GM21786 (cell line): ENCODE measurements around the gene DBNDD1.

Experiments
- ATAC-seq: cut with Tn5 transposase; IDR thresholded peaks from one replicate; pipeline ENCODE4 v1.9.1; 2021; ENCODE audit not compliant: unreplicated experiment

Gene DBNDD1

GRCh38 chr16:89965447-89966225 is 53.6 kb downstream of the DBNDD1 start:
- no peak for ATAC-seq

DNA sequence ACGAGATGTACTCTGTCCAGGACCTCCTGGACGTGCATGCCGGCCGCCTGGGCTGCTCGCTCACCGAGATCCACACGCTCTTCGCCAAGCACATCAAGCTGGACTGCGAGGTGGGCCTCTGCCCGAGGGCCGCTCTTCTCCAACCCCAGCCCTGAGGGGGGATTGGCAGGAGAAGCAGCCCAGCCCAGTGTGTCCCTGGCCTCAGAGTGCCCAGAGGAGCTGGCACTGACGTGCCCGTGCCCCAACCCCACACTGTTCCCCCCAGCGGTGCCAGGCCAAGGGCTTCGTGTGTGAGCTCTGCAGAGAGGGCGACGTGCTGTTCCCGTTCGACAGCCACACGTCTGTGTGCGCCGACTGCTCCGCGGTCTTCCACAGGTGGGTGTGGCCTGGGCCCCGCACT is 55.1 kb downstream of the DBNDD1 start:
- no peak for ATAC-seq

GRCh38 chr16:89962754-89963498 is 56.3 kb downstream of the DBNDD1 start:
- no peak for ATAC-seq

DNA sequence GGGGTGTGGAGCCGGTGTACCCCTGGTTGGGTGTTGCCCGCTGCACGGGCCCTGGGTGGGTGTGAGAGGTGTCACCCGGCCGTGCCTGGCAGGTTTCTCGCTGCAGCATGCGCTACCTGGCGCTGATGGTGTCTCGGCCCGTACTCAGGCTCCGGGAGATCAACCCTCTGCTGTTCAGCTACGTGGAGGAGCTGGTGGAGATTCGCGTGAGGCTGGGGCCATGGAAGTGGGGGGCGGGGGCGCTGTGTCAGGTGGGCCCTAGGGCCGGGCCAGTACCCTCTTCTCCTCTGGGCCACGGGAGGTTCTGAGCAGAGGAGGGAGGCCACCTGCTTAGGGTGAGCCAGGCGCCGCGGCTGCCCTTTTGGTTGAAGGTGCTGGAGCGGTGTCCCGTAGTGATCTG is 57.3 kb downstream of the DBNDD1 start:
- ATAC-seq = no peak

DNA sequence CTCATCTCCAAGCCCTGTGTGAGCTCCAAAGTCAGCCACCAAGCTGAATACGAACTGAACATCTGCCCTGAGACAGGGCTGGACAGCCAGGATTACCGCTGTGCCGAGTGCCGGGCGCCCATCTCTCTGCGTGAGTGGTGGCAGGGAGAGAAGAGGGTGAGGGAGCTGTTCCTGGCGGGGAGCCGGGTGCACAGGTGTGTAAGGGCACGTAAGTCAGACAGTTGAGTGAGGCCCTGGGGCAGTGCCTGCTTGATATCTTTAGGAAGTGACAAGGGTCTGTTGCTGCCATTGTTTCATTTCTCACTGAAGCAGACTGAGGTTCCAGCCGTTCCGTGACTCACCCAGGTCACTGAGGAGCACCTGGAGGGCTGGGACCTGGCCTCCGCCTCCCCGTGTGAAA is 58.3 kb downstream of the DBNDD1 start:
- ATAC-seq = no peak

GRCh38 chr16:89958596-89958995 is 60.7 kb downstream of the DBNDD1 start:
- no peak for ATAC-seq

DNA sequence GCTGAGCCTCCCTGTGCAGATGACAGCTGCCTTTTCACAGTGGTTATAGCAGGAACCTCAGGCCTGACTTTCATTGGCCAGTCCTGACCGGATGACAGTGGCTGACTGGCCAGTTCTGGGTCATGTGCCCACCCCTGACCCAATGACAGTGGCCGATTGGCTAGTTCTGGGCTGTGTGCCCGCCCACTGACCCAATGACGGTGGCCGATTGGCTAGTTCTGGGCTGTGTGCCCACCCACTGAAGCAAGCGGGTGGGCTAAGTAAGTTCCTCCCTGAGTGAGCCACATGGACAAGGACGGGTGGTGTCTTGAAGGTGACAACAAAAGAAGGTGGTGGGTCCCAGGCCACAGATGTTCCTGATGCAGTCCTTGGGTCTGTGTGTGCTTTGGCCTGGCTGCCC is 61.2 kb downstream of the DBNDD1 start:
- no peak for ATAC-seq

- ATAC-seq = no peak
These were observed 62.0 kb downstream of the DBNDD1 start for GRCh38 chr16:89957216-89957785.

DNA sequence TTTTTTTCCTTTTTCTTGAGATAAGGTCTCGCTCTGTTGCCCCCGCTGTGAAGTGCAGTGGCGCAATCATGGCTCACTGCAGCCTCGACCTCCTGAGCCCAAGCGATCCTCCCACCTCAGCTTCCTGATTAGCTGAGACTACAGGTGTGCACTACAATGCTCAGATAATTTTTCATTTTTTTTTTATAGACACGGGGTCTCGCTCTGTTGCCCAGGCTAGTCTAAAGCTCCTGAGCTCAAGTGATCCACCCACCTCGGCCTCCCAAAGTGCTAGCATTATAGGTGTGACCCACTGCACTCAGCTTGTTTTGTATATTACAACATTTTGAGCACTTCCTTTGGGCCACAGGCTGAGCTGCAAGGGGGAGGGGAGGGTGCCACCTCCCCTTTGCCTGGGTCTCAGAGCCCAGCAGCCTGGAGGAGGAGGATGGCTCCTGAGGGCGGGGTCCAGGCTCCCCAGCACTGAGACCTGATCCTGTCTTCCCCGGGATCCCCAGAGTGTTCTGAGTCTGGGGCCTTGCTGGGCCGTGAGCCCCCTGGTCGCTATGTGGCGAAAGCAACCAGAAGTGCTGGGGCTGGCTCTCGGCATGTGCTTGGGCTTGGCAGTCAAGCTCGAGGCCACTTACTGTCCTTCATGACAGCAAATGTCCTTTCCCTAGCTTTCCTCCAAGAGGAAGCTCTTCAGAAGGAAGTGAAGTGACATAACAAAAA is 62.6 kb downstream of the DBNDD1 start:
- ATAC-seq = no peak

GRCh38 chr16:89955001-89955685 is 64.1 kb downstream of the DBNDD1 start:
- no peak for ATAC-seq
